Breast epithelium (tissue), 4 donors: ENCODE measurements around the gene WDR37. TPM values are rescaled to one million over a fixed set of nuclear protein-coding genes. Genes with fewer than 3 reads are reported as not detected.

ENCODE experiments used
- DNase-seq, 2 donors: peaks; one replicate each; pipeline ENCODE4 v3.0.0-alpha.2; 2019; ENCODE audit warnings: low spot score in 2 of 2
- H3K27ac ChIP-seq, 2 donors: fragments of 200-600 bp; sonication (generic) in 1 of 2; one replicate each; pipeline ENCODE4 v1.5.1; 2016 to 2019; ENCODE audit warnings: mild to moderate bottlenecking in 1 of 2
- H3K27me3 ChIP-seq, 2 donors: fragments of 200-600 bp; sonication (generic) in 1 of 2; one replicate each; pipeline versions ENCODE4 v1.5.1 to v1.6.0; 2017 to 2019; ENCODE audit warnings: control low read depth in 1 of 2, mild to moderate bottlenecking in 1 of 2
- H3K36me3 ChIP-seq: fragments of 200-600 bp; one replicate; pipeline ENCODE4 v1.5.1; 2019
- H3K4me1 ChIP-seq, 2 donors: fragments of 200-600 bp; sonication (generic); one replicate each; pipeline ENCODE4 v1.5.1; 2016 to 2019; ENCODE audit warnings: control low read depth in 1 of 2
- H3K4me3 ChIP-seq, 3 donors: fragments of 200-600 bp; sonication (generic); 1 replicate in 2 of 3; 2 replicates in 1 of 3; pipeline ENCODE4 v1.5.1; 2016 to 2019; ENCODE audit warnings: mild to moderate bottlenecking in 3 of 3, moderate library complexity in 2 of 3
- H3K9me3 ChIP-seq, 2 donors: fragments of 200-600 bp; sonication (generic) in 1 of 2; one replicate each; pipeline ENCODE4 v1.5.1; 2016 to 2019; ENCODE audit warnings: control low read depth in 1 of 2
- CTCF ChIP-seq, 3 donors: fragments of 450-650 bp; IDR thresholded peaks; one replicate each; pipeline ENCODE4 v1.5.1; 2016 to 2017; ENCODE audit warnings: antibody characterized with exemption in 3 of 3, mild to moderate bottlenecking in 3 of 3, moderate library complexity in 3 of 3
- POLR2A ChIP-seq: fragments of 450-650 bp; IDR thresholded peaks from one replicate; pipeline ENCODE4 v1.6.1; 2016; ENCODE audit warnings: antibody characterized with exemption, mild to moderate bottlenecking, moderate library complexity
- POLR2AphosphoS5 ChIP-seq, 3 donors: sonication (generic); formaldehyde crosslinking; IDR thresholded peaks; one replicate each; pipeline ENCODE4 v1.6.1; 2017; ENCODE audit warnings: antibody characterized with exemption in 3 of 3
- intact Hi-C: fragments of 100-400 bp; cut with DNase I; formaldehyde crosslinking; loops from one replicate; pipeline ENCODE4 v1.15.1; 2023; ENCODE audit warnings: low total_unique reads
- total RNA-seq, 3 donors: library from RNA; depleted of rRNA; stranded (reverse); fragments of >200 nt; gene quantifications; one replicate each; pipeline ENCODE4 v1.1.0, GENCODE V29; 2016

Gene WDR37
- total RNA-seq, 3 donors from 2014 or later, result 13.9 to 18.0 (median 14.4) TPM

DNA sequence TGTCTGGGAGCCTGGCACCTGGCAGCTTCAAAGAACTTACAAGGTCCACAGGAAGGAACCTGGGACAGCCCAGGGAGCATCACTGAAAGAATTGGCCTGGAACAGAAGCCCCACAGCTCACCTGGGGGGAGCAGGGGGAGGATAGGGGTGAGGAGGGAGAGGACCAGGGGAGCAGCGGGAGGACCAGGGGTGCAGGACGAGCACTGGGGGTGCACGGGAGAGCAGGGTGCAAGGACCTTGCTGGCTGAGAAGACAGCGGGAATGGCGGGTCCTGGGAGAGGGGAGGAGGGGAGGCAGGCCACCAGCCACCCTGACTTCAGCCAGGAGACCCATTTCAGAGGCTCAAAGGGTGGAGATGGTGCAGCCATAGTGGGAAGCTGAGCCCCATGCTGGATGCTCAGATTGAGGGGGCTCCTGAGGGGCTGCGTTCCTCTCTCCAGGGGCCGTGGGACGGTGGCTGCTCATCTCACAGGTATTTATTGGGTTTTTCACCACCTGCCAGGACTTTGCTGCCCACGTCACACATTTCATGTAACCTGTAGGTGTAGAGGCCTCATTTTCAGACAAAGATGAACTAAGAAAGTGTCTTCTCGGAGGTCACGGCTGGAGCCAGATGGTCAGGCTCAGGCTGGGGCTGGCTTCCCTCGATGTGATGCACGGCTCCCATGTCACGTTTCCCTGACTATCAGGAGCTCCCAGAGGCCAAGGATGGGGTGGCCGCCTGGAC lies 110.1 kb downstream of the WDR37 start:
- intact Hi-C loops, result no loop called here
- no peaks in the 10 kb centered on the region for H3K4me1 ChIP-seq
- no peaks in the 10 kb centered on the region for H3K9me3 ChIP-seq
- no peaks in the 10 kb centered on the region for H3K36me3 ChIP-seq
- H3K27me3 ChIP-seq, result peaks cover 0 to 4% of the 10 kb centered on the region in 2 donors
- TF ChIP-seq CTCF (IDR thresholded peaks at IDR 0.05), result no peak
- no peak for TF ChIP-seq POLR2AphosphoS5 (IDR thresholded peaks at IDR 0.05)
- no peak for TF ChIP-seq POLR2A
- no peak overlapping the region for H3K27ac ChIP-seq
- DNase-seq, result peak in 1 of 2 donors; percentile 33
- H3K4me3 ChIP-seq, result no peak overlapping the region

GRCh38 chr10:1166828-1167275 lies 110.7 kb downstream of the WDR37 start:
- H3K9me3 ChIP-seq, result no peaks in the 10 kb centered on the region
- no peak overlapping the region for H3K27ac ChIP-seq
- DNase-seq, result peak in 1 of 2 donors; percentile 31
- TF ChIP-seq CTCF (IDR thresholded peaks at IDR 0.05) (no peak), POLR2A (no peak), POLR2AphosphoS5 (IDR thresholded peaks at IDR 0.05) (no peak)
- H3K4me3 ChIP-seq, result no peak overlapping the region
- peaks cover 0 to 4% of the 10 kb centered on the region in 2 donors for H3K27me3 ChIP-seq
- intact Hi-C loops, result no loop called here
- no peaks in the 10 kb centered on the region for H3K4me1 ChIP-seq
- no peaks in the 10 kb centered on the region for H3K36me3 ChIP-seq

DNA sequence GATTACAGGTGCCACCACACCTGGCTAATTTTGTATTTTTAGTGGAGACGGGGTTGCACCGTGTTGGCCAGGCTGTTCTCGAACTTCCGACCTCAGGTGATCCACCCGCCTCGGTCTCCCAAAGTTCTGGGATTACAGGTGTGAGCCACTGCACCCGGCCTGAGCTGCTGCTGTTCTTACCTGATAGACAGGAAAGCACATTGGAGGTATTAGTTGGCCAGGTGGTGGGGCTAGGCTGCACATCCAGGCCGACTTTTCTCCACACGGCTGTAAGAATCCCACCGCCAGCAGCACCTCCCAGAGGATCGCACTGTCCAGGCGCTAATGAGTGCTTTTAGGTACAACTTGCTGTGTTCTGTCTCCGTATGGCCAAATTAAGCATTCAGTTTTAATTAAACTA lies 112.6 kb downstream of the WDR37 start:
- H3K27ac ChIP-seq, result no peak overlapping the region
- no peaks in the 10 kb centered on the region for H3K9me3 ChIP-seq
- H3K36me3 ChIP-seq, result no peaks in the 10 kb centered on the region
- H3K27me3 ChIP-seq, result peaks cover 0 to 4% of the 10 kb centered on the region in 2 donors
- no peaks in the 10 kb centered on the region for H3K4me1 ChIP-seq
- no peak overlapping the region for H3K4me3 ChIP-seq
- TF ChIP-seq POLR2AphosphoS5 (IDR thresholded peaks at IDR 0.05) (no peak), CTCF (IDR thresholded peaks at IDR 0.05) (no peak), POLR2A (no peak)
- peak in 1 of 2 donors; percentile 46 for DNase-seq
- intact Hi-C loops, result no loop called here

- intact Hi-C loops, result no loop called here
- H3K36me3 ChIP-seq, result no peaks in the 10 kb centered on the region
- no peaks in the 10 kb centered on the region for H3K4me1 ChIP-seq
- TF ChIP-seq POLR2AphosphoS5 (IDR thresholded peaks at IDR 0.05) (no peak), POLR2A (no peak), CTCF (IDR thresholded peaks at IDR 0.05) (no peak)
- peak in 1 of 2 donors; percentile 24 for DNase-seq
- H3K9me3 ChIP-seq, result no peaks in the 10 kb centered on the region
- no peak overlapping the region for H3K27ac ChIP-seq
- H3K27me3 ChIP-seq, result peaks cover 0 to 4% of the 10 kb centered on the region in 2 donors
- no peak overlapping the region for H3K4me3 ChIP-seq
Observed at GRCh38 chr10:1169186-1169885, 113.2 kb downstream of the WDR37 start.
